Stimulated activated naive B cell treated with anti-CD40 and anti-IgM and Interleukin-4, amounts not matched to agents 10 μg/mL and 1 μg/mL and 100 μg/mL, for 72 hours (primary cell): ENCODE measurements around the gene LIMS1.
"Not testable (repeated sequence)": the region's sequence is repeated elsewhere in the genome, so short reads cannot be mapped to it uniquely, and the experiment has no call there.

Experiments
- ATAC-seq, 2 donors: fragments of 150-1000 bp; cut with Tn5 transposase; replicated peaks; 2 replicates each; pipeline ENCODE4 v1.10.0; 2021; ENCODE audit warnings: moderate library complexity in 1 of 2
- DNase-seq: peaks from one replicate; pipeline ENCODE4 v3.0.0; 2021
- H3K27ac Mint-ChIP-seq: one replicate; pipeline ENCODE4 v1.8.0; 2022; ENCODE audit warnings: mild to moderate bottlenecking, mixed read lengths
- H3K27me3 Mint-ChIP-seq, 2 donors: one replicate each; pipeline ENCODE4 v1.8.0; 2022; ENCODE audit warnings: mixed read lengths in 2 of 2
- H3K36me3 Mint-ChIP-seq, 2 donors: one replicate each; pipeline ENCODE4 v1.8.0; 2022; ENCODE audit warnings: mixed read lengths in 2 of 2, mild to moderate bottlenecking in 1 of 2
- H3K4me1 Mint-ChIP-seq, 2 donors: one replicate each; pipeline ENCODE4 v1.8.0; 2022; ENCODE audit warnings: mixed read lengths in 2 of 2, mild to moderate bottlenecking in 1 of 2
- H3K4me3 Mint-ChIP-seq, 2 donors: one replicate each; pipeline ENCODE4 v1.8.0; 2022; ENCODE audit warnings: mild to moderate bottlenecking in 2 of 2, mixed read lengths in 2 of 2, moderate library complexity in 1 of 2
- H3K9me3 Mint-ChIP-seq, 2 donors: one replicate each; pipeline ENCODE4 v1.8.0; 2022; ENCODE audit warnings: mixed read lengths in 2 of 2, mild to moderate bottlenecking in 1 of 2

LIMS1 gene

GRCh38 chr2:108586116-108586515 lies 51.8 kb downstream of the LIMS1 start:
- H3K36me3 Mint-ChIP-seq = peaks cover 3 to 23% of the 10 kb centered on the region in 2 donors
- H3K9me3 Mint-ChIP-seq = no peaks in the 10 kb centered on the region
- peak overlapping the region; percentile 63 for H3K27ac Mint-ChIP-seq
- H3K27me3 Mint-ChIP-seq = no peaks in the 10 kb centered on the region
- no peak overlapping the region for H3K4me3 Mint-ChIP-seq
- no peak for ATAC-seq
- DNase-seq = no peak
- H3K4me1 Mint-ChIP-seq = peaks cover 43 to 75% of the 10 kb centered on the region in 2 donors

GRCh38 chr2:108586631-108587030 lies 52.4 kb downstream of the LIMS1 start:
- peaks cover 3 to 24% of the 10 kb centered on the region in 2 donors for H3K36me3 Mint-ChIP-seq
- no peak for DNase-seq
- H3K4me3 Mint-ChIP-seq = no peak overlapping the region
- H3K27me3 Mint-ChIP-seq = no peaks in the 10 kb centered on the region
- ATAC-seq = no peak
- H3K9me3 Mint-ChIP-seq = no peaks in the 10 kb centered on the region
- peak overlapping the region; percentile 63 for H3K27ac Mint-ChIP-seq
- peaks cover 44 to 74% of the 10 kb centered on the region in 2 donors for H3K4me1 Mint-ChIP-seq

- Mint-ChIP-seq H3K27me3 (no peaks in the 10 kb centered on the region), H3K36me3 (peaks cover 3 to 28% of the 10 kb centered on the region in 2 donors), H3K4me3 (peak overlapping the region; percentile 40 to 91), H3K27ac (peak overlapping the region; percentile 93), H3K4me1 (peaks cover 47 to 84% of the 10 kb centered on the region in 2 donors), H3K9me3 (no peaks in the 10 kb centered on the region)
- ATAC-seq (no peak), DNase-seq (no peak)
These were observed 53.4 kb downstream of the LIMS1 start for GRCh38 chr2:108587621-108588020.

- no peaks in the 10 kb centered on the region for H3K27me3 Mint-ChIP-seq
- H3K4me1 Mint-ChIP-seq = peaks cover 50 to 89% of the 10 kb centered on the region in 2 donors
- DNase-seq (no peak), ATAC-seq (peak; percentile 52 to 67)
- peaks cover 4 to 31% of the 10 kb centered on the region in 2 donors for H3K36me3 Mint-ChIP-seq
- H3K4me3 Mint-ChIP-seq = peak overlapping the region; percentile 89 to 91
- H3K27ac Mint-ChIP-seq = peak overlapping the region; percentile 93
- H3K9me3 Mint-ChIP-seq = no peaks in the 10 kb centered on the region
These were observed 53.9 kb downstream of the LIMS1 start for GRCh38 chr2:108588070-108588668.

GRCh38 chr2:108589372-108589771 lies 55.1 kb downstream of the LIMS1 start:
- peak overlapping the region; percentile 79 for H3K27ac Mint-ChIP-seq
- H3K4me1 Mint-ChIP-seq = peaks cover 54 to 92% of the 10 kb centered on the region in 2 donors
- peak overlapping the region; percentile 76 to 83 for H3K4me3 Mint-ChIP-seq
- H3K27me3 Mint-ChIP-seq = no peaks in the 10 kb centered on the region
- ATAC-seq (no peak), DNase-seq (no peak)
- peaks cover 4 to 32% of the 10 kb centered on the region in 2 donors for H3K36me3 Mint-ChIP-seq
- no peaks in the 10 kb centered on the region for H3K9me3 Mint-ChIP-seq

- no peak for ATAC-seq
- peaks cover 4 to 30% of the 10 kb centered on the region in 2 donors for H3K36me3 Mint-ChIP-seq
- H3K4me3 Mint-ChIP-seq = peak overlapping the region; percentile 76 to 83
- H3K4me1 Mint-ChIP-seq = peaks cover 53 to 92% of the 10 kb centered on the region in 2 donors
- no peak for DNase-seq
- no peaks in the 10 kb centered on the region for H3K27me3 Mint-ChIP-seq
- H3K27ac Mint-ChIP-seq = peak overlapping the region; percentile 79
- no peaks in the 10 kb centered on the region for H3K9me3 Mint-ChIP-seq
These were observed 55.5 kb downstream of the LIMS1 start for GRCh38 chr2:108589781-108590180.

GRCh38 chr2:108591163-108591562 lies 56.9 kb downstream of the LIMS1 start:
- peaks cover 59 to 92% of the 10 kb centered on the region in 2 donors for H3K4me1 Mint-ChIP-seq
- peak overlapping the region; percentile 90 for H3K27ac Mint-ChIP-seq
- peak overlapping the region; percentile 56 to 76 for H3K4me3 Mint-ChIP-seq
- no peaks in the 10 kb centered on the region for H3K27me3 Mint-ChIP-seq
- ATAC-seq (peak; percentile 45 to 57), DNase-seq (peak; percentile 56)
- no peaks in the 10 kb centered on the region for H3K9me3 Mint-ChIP-seq
- peaks cover 4 to 25% of the 10 kb centered on the region in 2 donors for H3K36me3 Mint-ChIP-seq

GRCh38 chr2:108593547-108594098 lies 59.4 kb downstream of the LIMS1 start:
- Mint-ChIP-seq H3K27me3 (no peaks in the 10 kb centered on the region), H3K36me3 (peaks cover 10 to 29% of the 10 kb centered on the region in 2 donors), H3K4me1 (peaks cover 51 to 87% of the 10 kb centered on the region in 2 donors), H3K4me3 (peak overlapping the region; percentile 74 to 79), H3K27ac (peak overlapping the region; percentile 94), H3K9me3 (no peaks in the 10 kb centered on the region)
- DNase-seq (no peak), ATAC-seq (peak; percentile 15 to 20)

GRCh38 chr2:108594132-108594981 lies 60.1 kb downstream of the LIMS1 start:
- ATAC-seq (peak; percentile 83), DNase-seq (peak; percentile 55)
- Mint-ChIP-seq H3K27ac (peak overlapping the region; percentile 94), H3K27me3 (no peaks in the 10 kb centered on the region), H3K4me1 (peaks cover 52 to 88% of the 10 kb centered on the region in 2 donors), H3K9me3 (no peaks in the 10 kb centered on the region), H3K4me3 (peak overlapping the region; percentile 74 to 79), H3K36me3 (peaks cover 13 to 32% of the 10 kb centered on the region in 2 donors)

- peak overlapping the region; percentile 94 for H3K27ac Mint-ChIP-seq
- H3K4me1 Mint-ChIP-seq = peaks cover 45 to 82% of the 10 kb centered on the region in 2 donors
- H3K4me3 Mint-ChIP-seq = peak overlapping the region; percentile 73
- peak; percentile 51 for DNase-seq
- peak; percentile 69 to 78 for ATAC-seq
- H3K36me3 Mint-ChIP-seq = peaks cover 11 to 27% of the 10 kb centered on the region in 2 donors
- no peaks in the 10 kb centered on the region for H3K27me3 Mint-ChIP-seq
- no peaks in the 10 kb centered on the region for H3K9me3 Mint-ChIP-seq
These were observed 60.8 kb downstream of the LIMS1 start for GRCh38 chr2:108594982-108595464.

GRCh38 chr2:108595771-108596170 lies 61.5 kb downstream of the LIMS1 start:
- Mint-ChIP-seq H3K36me3 (peaks cover 14 to 27% of the 10 kb centered on the region in 2 donors), H3K4me1 (peaks cover 39 to 77% of the 10 kb centered on the region in 2 donors), H3K27ac (peak overlapping the region; percentile 94), H3K4me3 (peak overlapping the region; percentile 73)
- not testable (repeated sequence) for DNase-seq, H3K9me3 Mint-ChIP-seq, H3K27me3 Mint-ChIP-seq, ATAC-seq

- DNase-seq, H3K9me3 Mint-ChIP-seq, H3K27me3 Mint-ChIP-seq, ATAC-seq: not testable (repeated sequence)
- Mint-ChIP-seq H3K27ac (peak overlapping the region; percentile 20), H3K36me3 (peaks cover 16 to 23% of the 10 kb centered on the region in 2 donors), H3K4me1 (peaks cover 32 to 67% of the 10 kb centered on the region in 2 donors), H3K4me3 (peak overlapping the region in 1 of 2 donors; percentile 44)
These were observed 63.0 kb downstream of the LIMS1 start for GRCh38 chr2:108597105-108597744.

GRCh38 chr2:108601199-108601598 lies 66.9 kb downstream of the LIMS1 start:
- peaks cover 22 to 49% of the 10 kb centered on the region in 2 donors for H3K4me1 Mint-ChIP-seq
- H3K36me3 Mint-ChIP-seq = peaks cover 33 to 34% of the 10 kb centered on the region in 2 donors
- not testable (repeated sequence) for H3K9me3 Mint-ChIP-seq, H3K4me3 Mint-ChIP-seq, H3K27ac Mint-ChIP-seq, ATAC-seq, H3K27me3 Mint-ChIP-seq, DNase-seq

- no peak for DNase-seq
- Mint-ChIP-seq H3K27ac (no peak overlapping the region), H3K9me3 (no peaks in the 10 kb centered on the region), H3K4me3 (no peak overlapping the region), H3K4me1 (peaks cover 24 to 47% of the 10 kb centered on the region in 2 donors), H3K36me3 (peaks cover 34 to 38% of the 10 kb centered on the region in 2 donors), H3K27me3 (no peaks in the 10 kb centered on the region)
- ATAC-seq = no peak
These were observed 68.2 kb downstream of the LIMS1 start for GRCh38 chr2:108602422-108602821.
